K562 (cell line): ENCODE results near the gene CHST13.

ENCODE experiments used
- RFX5 ChIP-seq: IDR thresholded peaks from 2 replicates; pipeline ENCODE4 v1.6.1; 2011; ENCODE audit warnings: low read depth, mild to moderate bottlenecking, improper control_type of control experiment, low read length
- SMARCB1 ChIP-seq: IDR thresholded peaks from 2 replicates; pipeline ENCODE4 v1.6.1; 2011; ENCODE audit warnings: improper control_type of control experiment, low read depth; ENCODE audit not compliant: insufficient read length

GRCh38 chr3:126509597-126510307 is 14.2 kb upstream of the CHST13 start:
- TF ChIP-seq SMARCB1 = no peak
- TF ChIP-seq RFX5 = no peak
